ENCODE measurements around the gene WDR35.
"Not testable (repeated sequence)": the region's sequence is repeated elsewhere in the genome, so short reads cannot be mapped to it uniquely, and the experiment has no call there.

Gene WDR35

DNA sequence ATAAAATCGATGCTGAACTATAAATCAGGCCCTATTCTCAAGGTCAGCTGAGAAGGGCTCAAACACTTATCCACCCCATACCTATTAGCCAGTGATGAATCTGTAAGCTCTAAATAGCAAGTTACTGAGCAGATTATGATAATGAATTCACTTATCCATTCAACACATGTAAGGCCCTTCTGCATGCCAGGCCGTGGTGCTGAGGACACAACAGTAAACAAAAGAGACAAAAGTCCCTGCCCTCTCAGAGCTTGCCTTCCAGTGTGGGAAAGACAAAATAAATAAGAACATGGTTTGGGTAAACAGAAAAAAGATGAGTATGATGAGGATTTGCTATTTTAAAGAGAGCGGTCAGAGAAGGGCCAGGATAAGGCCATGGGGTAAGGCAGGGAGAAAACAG is 99.8 kb downstream of the WDR35 start:
- DNase-seq = no peak

DNA sequence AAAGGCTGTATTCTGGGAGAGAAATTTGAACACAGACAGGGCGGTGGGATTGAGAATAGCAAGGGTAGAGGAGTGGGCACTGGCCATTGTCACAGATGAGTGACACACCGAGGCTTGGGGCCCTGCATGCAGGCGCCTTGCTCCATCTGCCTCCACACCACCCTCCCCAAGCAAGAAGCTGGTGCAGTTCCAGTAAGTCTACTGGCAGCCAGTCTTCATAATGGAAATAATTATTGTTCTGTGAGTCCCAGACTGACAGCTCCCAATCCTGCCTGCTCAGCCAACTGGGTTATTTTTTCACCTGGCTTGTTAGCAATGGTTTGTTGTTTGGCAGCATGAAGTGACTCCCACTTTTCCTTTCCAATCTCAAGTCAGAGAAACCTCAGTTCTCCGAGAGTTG is 101.1 kb downstream of the WDR35 start:
- no peak for DNase-seq

DNA sequence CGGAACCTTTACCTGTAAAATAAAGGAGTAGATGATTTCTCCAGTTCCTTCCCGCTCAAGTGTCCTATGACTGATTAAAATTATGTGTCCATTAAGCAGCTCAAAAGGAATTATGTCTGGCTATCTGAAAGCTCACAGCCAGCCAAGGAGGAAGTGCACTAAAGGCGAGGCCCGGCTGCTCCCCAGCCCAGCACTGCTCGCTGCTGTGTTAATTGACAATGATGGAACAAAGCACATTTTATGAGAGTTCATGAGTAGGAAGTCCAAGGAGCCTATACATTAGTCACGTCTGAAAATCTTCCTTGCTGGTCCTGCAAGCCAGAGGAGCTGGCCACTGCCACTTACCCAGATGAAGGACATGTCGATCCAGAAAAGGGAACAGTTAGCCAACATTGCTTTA is 102.4 kb downstream of the WDR35 start:
- DNase-seq = no peak

DNA sequence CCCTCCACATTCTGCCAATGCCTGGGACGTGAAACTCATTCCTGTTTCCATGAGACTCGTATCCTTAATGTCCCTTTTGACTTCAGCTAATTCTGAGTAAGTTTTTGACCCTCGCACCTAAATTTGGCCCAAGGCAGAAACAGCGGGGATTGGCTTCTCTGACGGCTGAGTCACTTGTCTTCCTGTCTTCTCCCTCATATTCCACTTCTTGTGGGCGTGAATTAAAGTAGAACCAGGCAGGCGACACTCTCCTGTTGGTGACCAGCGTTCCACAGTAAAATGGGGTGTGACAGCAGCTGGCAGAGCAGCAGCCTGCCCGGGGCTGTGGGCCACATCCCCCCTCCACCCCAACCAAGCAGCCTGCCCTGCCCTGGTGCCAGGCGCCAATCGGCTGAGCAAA is 103.6 kb downstream of the WDR35 start:
- DNase-seq = no peak

DNA sequence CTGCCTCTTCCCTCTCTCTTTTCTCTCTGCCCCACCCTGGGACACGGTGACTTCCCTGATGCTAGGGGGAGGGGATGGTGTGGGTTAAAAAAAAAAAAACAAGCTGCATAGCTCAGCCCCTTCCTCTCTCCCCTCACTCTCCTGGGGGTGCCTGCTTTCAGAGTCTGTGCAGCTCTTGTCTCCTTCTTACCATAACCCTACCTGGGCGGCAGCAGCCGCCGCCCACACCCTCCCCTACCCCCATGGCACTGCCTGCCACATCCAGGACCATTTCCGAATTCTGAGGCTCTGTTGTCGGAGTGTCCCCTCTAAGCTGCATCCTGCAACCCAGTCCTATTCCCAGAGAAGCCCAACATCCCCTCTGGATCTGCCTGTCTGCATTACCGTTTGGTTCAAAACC is 104.1 kb downstream of the WDR35 start:
- DNase-seq = no peak

DNA sequence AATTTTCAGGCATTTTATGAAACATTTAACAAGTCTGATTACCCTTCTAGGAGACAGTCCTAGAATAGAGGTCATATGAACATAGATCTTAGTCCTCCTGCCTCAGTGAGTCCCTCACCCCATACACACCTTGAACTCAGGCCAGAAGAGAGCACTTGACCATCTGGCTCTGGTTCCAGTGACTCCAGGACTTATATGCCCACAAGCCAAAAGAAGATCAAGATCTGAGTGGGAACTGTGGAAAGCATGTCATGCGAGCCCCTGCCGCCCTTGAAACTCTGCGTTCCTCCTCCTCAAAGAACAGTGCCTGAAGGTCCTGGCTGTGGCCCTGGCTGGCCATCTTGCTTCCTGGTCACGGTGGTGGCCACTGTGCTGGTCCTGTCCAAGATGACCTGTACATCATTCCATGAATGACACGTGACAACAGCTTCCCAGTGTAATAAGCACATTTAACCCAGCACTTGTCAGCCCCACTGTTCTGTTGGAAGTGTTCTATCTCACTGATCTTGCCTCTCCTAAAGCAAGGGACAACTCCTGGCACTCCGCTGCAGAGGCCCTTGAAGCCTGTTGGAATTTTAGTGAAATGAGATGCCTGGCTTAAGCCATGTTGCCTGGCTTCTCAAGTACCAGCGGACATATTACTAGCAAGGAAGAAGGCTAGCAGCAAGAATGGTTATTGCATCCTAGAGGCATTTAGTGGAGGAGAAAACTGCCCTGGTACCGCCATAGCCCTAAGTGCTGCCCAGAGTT is 105.8 kb downstream of the WDR35 start:
- DNase-seq = no peak

DNA sequence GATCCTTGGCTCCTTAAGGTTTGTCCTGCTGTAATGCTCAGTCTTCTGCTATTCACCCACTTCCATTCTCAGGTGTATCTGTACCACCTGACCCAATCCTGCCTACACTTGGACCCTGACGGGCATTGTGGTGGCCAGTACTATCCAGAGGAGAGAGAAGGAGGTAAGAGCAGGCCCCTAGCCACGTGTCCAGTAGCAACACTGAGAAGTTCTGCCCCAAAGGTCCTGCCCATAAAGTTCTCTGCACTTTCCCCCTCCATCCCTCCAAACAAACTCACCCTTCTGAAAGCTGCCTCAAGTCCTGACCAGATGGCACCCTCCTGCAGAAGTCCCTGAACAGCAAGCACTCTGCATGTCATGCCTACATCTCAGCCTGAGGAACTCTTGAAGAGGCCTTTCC is 106.4 kb downstream of the WDR35 start:
- no peak for DNase-seq

DNA sequence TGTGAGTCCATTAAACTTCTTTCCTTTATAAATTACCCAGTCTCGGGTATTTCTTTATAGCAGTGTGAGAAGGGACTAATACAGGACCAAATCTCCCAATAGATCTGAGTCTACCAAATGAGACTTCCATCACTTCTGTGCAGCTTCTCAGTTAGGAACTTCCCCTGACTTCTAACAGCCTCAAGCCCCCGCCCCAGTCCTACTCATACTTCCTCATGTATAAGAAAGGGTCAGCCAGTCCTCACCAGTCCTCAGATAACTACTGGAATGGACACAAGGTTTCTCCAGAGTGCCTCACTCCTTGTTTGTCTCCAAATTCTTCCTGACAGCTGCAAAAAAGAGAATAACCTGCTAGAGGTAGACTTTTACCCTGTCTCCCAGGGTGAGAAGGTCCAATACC is 107.6 kb downstream of the WDR35 start:
- no peak for DNase-seq

DNA sequence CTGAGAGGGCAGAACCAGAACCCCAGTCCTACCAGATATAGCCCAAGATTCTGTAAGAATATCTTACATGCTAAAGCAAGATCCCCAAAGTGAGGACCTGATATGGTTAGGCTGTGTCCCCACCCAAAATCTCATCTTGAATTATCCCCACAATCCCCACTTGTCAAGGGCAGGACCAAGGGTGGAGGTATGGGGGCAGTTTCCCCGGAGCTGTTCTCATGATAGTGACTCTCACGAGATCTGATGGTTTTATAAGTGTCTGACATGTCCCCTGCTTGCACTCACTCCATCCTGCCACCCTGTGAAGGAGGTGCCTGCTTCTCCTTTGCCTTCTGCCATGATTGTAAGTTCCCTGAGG is 108.0 kb downstream of the WDR35 start:
- DNase-seq = no peak

DNA sequence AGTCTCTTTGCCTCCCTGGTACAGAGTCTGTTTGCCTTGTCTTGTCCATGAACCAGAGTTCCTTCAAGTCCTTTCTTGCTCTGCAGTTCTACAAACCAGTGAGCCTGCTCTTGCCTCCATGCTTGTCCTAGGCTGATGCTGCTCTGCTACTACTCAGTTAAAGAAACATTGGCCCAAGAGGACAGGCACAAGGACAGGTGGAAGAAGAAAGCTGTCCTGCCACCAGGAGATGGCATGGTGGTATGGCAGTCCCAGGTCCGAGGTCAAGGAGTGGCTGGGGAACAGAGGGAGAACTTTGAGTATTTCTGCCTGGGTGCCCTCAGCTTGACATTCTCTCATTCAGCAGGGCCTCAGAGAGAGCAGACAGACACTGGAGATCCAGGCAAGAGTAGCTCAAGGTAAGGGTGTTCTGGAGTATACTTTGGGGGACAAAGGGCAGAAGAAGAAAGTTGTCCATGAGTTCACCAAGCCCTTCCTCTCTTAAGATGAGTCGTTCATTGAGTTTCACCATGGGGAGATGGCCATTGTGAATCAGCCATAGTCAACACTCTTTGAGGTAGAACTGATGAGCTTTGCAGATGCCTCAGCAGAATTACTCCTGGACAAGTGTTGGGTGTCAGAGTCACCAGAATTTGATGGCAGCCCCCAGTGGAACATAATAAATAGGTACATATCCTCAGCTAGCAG is 108.5 kb downstream of the WDR35 start:
- DNase-seq = no peak

DNA sequence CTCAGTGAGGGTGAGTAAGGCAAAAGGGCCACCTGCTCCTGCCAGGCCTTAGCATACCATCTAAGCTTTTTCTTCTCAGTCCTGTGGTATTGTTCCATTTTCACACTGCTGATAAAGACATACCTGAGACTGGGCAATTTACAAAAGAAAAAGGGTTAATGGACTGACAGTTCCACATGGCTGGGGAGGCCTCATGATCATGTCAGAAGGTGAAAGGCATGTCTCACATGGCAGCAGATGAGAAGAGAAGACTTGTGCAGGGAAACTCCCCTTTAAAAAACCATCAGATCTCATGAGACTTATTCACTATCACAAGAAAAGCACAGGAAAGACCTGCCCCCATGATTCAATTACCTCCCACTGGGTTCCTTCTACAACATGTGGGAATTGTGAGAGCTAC is 109.7 kb downstream of the WDR35 start:
- not testable (repeated sequence) for DNase-seq

DNA sequence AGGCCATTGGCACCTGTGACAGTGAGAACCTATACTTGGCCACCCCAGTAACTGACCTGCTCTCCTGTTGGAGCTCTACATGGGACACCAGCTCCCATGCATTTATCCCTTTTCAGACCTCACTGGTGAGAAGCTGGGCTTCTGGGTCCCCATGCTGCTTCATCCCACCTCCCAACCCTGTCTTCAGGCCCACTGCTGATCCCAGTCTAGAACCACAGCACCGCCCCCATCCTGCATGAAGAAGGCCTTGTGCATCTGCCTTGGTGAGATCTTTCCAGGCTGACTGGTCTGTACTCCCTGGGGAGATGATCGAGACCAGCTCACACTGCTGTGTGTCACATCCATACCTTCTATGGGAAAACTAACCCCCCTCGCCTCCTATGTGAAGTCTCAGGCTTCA is 110.8 kb downstream of the WDR35 start:
- no peak for DNase-seq

DNA sequence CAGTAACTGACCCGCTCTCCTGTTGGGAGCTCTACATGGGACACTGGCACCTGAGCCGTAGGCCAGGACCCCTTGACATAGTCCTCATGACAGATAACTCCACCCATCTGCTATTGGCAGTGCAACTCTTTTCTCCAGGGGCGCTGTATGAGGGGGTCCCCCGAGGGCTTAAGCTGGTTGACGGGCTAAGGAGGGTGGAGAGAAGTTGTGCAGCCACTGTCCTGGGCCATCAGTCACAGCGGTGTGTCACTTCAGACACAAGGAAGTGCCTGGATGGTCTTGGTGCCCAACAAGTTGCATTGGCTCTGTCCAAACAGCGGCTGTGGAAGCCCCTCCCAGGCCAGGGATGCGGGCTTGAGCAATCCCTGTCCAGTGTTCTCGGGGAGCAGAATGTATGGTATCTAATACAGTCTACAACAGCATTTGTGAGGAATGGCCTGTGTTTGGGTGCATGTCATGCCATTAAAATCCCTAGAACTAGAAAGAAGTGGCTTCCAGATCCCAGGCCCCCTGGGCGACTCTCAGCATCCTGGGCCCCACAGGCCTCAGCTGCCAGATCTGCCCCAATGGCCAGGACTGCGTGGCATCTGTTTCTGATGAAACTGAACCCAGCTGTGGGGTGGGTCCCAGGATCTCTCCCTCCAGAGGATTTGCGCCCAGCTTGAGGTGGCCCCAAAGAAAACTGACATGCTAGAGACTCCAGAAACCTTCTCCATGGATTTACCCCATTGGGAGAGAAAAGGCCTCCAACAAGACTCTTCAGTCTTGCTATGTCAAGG is 111.4 kb downstream of the WDR35 start:
- DNase-seq = no peak

DNA sequence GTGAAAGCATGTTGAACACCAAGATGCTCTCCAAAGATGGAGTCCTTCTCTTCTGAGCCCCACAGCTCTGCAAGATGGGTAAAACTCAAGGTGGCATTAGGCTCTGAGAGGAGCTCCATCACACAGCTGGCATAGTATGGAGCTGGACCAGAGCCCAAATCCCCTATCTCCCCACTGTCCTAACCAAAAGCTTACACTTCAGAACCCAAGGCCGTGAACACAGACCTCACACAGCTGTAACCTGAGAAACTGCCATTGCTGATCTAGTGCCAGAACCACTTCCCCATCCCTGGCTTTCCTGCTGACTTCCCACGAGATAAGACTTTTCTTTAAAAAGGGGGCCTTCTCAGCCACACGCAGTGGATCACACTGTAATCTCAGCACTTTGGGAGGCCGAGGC is 113.2 kb downstream of the WDR35 start:
- DNase-seq = no peak

DNA sequence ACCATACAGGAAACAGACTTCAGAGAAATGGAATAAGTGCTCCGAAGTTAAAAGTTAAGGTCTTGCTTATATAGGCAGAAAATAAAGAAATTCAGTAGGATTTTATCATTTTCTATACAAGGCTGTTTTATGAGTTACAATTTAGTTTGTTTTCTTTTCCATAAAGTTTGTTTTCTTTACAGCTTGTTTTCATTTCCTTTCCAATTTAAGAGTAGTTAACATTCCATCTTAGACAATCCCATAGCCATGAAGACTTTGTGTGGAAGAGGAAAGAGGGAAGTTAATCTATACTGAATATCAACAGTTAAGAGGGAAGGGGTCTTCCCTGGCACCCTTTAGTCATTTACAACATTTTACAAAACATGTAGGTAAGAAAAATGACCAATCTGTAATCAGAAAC is 114.6 kb downstream of the WDR35 start:
- DNase-seq = no peak

DNA sequence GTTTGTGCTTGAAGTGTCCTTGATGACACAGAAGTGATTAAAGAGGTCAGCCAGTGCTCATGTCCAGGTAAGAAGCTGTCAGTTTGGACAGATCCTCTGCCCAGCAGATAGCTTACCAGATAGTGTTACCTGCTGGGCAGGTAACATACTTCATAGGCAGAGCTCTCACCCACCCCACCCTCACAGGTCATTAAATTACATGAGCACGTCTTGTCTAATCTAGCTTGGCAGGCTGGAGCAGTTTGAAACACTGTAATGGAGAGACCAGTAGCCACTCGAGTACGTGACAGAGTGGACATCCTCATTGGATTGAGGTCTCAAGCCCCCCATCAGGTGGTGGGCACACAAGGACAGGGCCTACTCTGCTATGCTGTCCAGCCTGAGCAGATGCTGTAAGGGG is 115.2 kb downstream of the WDR35 start:
- no peak for DNase-seq

DNA sequence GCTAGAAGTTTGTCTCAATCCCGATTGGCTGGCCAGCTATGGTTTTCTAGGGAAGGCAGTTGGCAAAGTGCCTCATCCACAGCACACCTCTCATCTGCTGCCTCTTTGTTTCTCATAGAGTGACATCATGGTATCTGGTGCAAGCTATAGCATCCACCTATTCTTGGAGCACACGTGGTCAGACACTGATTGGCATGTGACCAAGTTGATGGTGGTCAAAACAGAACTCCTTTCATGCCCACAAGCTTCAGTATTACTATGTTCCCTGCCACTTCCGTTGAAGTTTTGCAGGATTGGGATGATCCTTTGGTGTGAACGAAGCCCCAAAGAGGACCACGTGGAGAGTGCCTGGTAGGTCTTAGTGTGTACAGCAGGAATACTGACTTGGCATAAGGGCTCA is 116.9 kb downstream of the WDR35 start:
- DNase-seq = no peak

DNA sequence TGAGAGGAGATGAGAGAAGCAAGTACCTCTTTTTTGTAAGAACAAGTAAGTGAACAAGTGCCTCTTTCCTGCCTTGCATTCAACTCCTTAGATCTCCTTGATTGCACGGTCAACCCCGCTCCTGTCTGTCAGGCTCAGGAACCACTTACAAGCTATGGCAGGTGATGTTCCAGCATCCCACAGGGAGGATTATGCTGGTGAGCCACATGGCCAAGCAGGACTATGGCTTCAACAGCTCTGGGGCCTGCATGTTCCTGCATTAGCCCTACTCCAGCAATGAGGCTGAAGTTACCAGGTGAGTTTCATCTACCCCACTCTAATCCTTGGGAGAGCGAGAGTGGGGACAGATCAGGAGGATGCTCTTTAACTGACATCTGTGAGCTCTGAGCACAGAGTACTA is 117.6 kb downstream of the WDR35 start:
- no peak for DNase-seq

DNA sequence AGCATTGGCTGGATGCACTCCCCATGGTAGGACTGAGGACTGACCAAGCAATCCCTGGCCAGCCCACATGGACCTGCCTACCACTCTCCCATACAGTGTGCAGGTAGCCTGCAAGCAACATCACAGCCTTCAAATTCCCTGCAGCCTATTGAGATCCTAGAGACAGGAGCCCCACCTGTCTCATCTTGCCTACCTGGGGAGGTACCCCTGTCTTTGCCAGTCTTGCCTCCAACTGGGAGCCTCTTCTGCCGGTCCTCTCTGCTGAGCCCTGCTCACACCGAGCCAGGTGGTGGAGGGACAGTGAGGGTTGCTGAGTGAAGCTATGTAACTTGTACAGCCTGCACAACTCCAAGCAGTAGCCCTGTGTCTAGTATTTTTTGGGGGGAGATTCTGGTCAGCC is 118.1 kb downstream of the WDR35 start:
- DNase-seq = no peak

DNA sequence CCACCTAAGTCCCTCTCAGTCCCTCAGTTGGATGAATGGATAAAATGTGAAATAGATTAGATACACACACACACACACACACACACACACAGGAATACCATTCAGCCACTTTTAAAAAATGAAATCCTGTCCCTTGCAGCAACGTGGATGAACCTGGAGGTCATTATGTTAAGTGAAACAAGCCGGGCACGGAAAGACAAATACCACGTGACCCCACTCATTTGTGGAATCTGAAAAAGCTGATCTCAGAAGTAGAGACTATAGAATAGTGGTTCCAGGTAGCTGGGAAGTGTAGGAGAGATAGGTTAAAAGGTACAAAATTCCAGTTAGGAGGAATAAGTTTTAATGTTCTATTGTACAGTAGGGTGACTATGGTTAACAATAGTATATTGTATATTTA is 119.1 kb downstream of the WDR35 start:
- no peak for DNase-seq

DNA sequence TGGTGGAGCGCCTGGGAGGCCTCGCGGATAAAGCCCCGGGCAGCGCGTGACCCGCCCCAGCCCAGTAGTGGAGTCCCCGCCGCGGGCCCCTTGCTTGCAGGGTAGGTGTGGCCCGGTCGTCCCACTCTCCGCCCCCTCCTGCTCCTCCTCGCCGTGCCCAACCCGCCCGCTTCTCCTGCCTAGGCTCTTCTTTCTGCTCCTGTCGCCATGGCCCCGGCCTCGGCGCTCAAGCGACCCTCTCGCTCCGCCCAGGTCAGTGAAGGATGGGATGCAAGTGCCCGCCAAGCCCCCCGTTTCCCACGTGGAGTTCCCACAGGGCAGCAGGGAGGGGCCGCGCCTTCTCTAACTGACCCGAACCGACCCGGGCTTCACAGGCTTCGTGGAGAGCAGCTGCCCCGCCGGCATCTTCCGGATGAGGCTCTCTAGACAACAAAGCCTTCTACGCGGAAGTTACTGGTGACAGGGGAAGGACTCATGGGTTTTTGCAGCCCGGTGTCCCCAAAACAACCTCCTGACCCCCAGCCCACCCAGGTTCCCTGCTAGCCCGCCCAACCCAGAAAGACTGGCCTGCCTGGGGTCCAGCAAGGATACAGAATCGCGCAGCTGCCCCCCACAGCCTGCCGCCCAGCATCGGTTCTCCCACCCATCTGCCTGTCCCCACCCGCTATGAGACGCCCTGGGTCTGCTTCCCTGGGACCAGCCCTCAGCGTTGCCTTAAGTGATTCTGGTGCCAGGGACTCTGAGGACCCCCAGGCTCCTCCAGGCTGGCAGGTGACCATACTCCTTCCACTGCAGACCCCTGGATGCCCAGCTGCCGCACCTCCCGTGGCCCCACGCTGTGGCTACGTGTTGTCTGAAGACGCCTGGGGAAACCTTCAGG is 121.0 kb downstream of the WDR35 start:
- peak; percentile 59 to 71 for DNase-seq

DNA sequence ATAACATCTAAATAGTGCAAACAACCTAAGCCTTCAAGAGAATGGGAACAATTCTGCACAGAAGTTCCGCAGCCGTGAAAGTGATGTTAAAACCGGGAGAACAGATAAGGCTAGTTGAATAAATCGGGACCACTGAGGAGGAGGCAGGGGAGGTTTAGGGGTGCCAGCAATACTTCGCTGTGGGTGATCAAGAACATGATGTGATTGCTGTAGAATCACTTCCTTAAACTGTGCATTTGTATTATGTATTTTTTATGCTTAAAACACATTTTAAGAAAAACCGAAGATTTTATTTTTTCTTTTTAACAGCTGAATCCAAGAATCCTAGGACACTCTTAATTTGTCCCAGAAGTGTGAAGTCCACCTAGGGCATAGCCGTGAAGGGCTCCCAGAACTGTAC is 121.7 kb downstream of the WDR35 start:
- no peak for DNase-seq

DNA sequence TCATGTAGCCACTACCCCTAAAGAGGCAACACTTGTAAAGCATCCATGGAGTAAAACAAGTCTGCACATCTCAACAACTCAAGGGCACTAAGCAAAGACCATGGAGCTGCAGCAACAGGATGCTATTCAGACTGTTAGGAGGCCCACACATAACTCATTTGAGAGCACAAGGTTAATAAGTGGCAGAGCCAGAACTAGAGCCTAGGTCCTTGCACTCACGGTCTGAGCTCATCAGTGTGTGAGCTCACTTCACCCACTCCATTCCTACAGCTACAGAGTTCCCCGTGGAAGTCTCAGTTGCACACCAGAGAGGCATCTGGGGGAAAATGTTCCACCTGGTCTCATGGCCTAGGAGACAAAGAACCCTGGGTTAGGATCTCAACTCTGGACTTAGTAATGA is 123.1 kb downstream of the WDR35 start:
- no peak for DNase-seq

All from stimulated activated CD4-positive, alpha-beta T cell treated with anti-CD3 and anti-CD28 coated beads, Interleukin-2, amount 100 ng/mL, for 24 hours (primary cell).